ENCODE measurements around the gene ALCAM. TPM values are rescaled to one million over a fixed set of nuclear protein-coding genes. Genes with fewer than 3 reads are reported as not detected.

ALCAM gene
- total RNA-seq, 1 donor from 2014 or later = 26.1 TPM

DNA sequence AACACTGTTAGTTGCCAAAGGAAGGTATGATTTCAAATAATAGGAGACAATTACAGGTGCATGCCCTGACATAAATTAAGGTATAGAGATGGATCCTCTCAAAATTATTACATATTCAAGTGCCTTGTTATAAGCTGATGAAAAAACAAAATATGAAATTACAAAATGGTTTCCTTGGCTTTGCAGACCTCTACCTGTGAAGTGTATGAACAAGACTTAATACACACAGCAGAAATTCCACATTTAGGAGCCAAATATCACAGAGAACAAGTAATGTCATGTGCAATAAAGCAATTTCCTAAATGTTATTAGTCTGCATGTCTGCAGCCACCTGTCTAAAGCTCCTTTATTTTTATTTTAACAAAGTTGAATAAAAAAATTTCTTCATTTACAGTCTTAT, 151.5 kb downstream of the ALCAM start:
- H3K9me3 ChIP-seq = no peaks in the 10 kb centered on the region
- no peaks in the 10 kb centered on the region for H3K36me3 ChIP-seq
- H3K4me3 ChIP-seq = no peak overlapping the region
- H3K27ac ChIP-seq = no peak overlapping the region
- DNase-seq (ENCODE audit: low spot score in 2 of 2) = no peak
- intact Hi-C loops (cut with DNase I) = loop anchor here (2.0 to 5.0 kb wide), 2 partner anchors 151 to 1245 kb away; partner anchors contain the start of gene ALCAM
- no peaks in the 10 kb centered on the region for H3K27me3 ChIP-seq
- H3K4me1 ChIP-seq = peaks cover 0 to 4% of the 10 kb centered on the region in 2 donors
- TF ChIP-seq, protein P1, sequence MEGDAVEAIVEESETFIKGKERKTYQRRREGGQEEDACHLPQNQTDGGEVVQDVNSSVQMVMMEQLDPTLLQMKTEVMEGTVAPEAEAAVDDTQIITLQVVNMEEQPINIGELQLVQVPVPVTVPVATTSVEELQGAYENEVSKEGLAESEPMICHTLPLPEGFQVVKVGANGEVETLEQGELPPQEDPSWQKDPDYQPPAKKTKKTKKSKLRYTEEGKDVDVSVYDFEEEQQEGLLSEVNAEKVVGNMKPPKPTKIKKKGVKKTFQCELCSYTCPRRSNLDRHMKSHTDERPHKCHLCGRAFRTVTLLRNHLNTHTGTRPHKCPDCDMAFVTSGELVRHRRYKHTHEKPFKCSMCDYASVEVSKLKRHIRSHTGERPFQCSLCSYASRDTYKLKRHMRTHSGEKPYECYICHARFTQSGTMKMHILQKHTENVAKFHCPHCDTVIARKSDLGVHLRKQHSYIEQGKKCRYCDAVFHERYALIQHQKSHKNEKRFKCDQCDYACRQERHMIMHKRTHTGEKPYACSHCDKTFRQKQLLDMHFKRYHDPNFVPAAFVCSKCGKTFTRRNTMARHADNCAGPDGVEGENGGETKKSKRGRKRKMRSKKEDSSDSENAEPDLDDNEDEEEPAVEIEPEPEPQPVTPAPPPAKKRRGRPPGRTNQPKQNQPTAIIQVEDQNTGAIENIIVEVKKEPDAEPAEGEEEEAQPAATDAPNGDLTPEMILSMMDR (IDR thresholded peaks at IDR 0.05) = no peak

DNA sequence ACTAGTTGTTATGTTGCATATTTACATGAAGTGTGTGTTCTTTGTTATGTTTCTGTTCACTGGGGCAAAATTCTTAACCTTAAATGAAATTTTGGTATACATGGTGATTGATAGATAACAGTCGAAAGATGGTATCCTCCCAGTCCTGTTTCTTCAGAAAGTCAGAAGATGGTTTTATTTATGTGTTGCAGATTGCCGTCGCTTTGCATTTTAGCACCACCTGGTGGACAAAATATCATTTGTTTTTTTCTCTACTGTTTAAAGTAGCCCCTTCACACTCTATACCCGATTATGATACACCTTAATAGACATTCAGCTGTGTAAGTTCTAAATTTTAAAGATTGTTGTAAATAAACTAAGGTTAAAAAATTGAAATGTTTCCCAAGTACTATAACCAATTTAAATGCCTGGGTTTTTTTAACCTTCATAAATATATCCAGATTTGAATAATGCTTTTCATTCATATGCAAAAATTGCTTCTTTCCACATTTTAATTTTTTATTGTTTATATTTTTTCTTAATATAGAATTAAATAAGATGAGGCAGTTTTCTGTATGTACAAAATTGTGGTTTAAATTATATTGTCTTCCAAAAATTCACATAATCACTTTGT, 152.2 kb downstream of the ALCAM start:
- Histone ChIP-seq H3K4me1 (peaks cover 0 to 4% of the 10 kb centered on the region in 2 donors), H3K4me3 (no peak overlapping the region), H3K27me3 (no peaks in the 10 kb centered on the region), H3K27ac (no peak overlapping the region), H3K9me3 (no peaks in the 10 kb centered on the region), H3K36me3 (no peaks in the 10 kb centered on the region)
- intact Hi-C loops (cut with DNase I) = loop anchor here (2.0 to 5.0 kb wide), 2 partner anchors 152 to 1246 kb away; partner anchors contain the start of gene ALCAM
- TF ChIP-seq, protein P1 (IDR thresholded peaks at IDR 0.05) = peak; percentile 40 to 72 (median 46)
- DNase-seq (ENCODE audit: low spot score in 2 of 2) = no peak

DNA sequence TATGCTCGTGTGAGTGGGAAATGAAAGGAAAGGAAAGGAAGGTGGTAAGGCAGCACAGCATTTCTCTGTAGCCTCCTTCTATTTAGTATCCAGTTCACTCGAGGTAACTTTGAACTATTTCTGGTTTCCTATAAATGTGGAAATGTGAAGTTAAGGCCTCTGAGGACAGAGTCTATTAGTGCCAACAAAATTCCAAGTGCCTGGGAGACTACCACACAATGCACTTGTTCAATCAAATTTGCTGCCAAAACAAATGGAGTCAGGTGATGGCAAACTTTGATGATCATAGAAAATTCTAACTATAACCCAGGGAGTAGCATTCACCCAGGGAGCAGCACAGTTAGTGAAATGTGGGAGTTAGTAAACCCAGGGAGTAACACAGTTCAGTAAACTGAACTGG, 155.1 kb downstream of the ALCAM start:
- H3K36me3 ChIP-seq = peaks cover 0 to 5% of the 10 kb centered on the region in 2 donors
- DNase-seq (ENCODE audit: low spot score in 2 of 2) = no peak
- H3K4me1 ChIP-seq = peaks cover 0 to 4% of the 10 kb centered on the region in 2 donors
- TF ChIP-seq, protein P1 (IDR thresholded peaks at IDR 0.05) = no peak
- H3K27ac ChIP-seq = no peak overlapping the region
- intact Hi-C loops (cut with DNase I) = no loop called here
- H3K9me3 ChIP-seq = no peaks in the 10 kb centered on the region
- H3K27me3 ChIP-seq = no peaks in the 10 kb centered on the region
- H3K4me3 ChIP-seq = no peak overlapping the region

DNA sequence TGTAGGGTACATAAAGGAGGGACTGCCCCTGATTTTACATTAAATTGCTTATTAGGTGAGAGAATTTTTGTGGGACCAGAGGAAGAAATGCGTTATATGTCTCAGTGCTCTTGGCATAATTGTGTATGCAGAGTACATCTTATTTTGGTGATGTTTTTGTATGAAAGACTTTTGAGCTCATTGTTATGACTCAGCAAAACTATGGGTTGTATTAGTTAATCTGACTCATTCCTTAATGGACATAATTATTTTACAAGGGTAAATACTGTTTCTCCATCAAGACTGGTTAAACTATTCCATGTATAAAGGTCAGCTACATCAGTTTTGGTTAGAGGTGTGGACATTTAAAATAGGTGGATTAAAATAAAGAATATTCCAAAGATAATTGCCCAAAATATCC, 156.8 kb downstream of the ALCAM start:
- DNase-seq (ENCODE audit: low spot score in 2 of 2) = no peak
- Histone ChIP-seq H3K4me1 (peaks cover 0 to 4% of the 10 kb centered on the region in 2 donors), H3K9me3 (no peaks in the 10 kb centered on the region), H3K4me3 (no peak overlapping the region), H3K27me3 (no peaks in the 10 kb centered on the region), H3K27ac (no peak overlapping the region), H3K36me3 (peaks cover 0 to 5% of the 10 kb centered on the region in 2 donors)
- TF ChIP-seq, protein P1 (IDR thresholded peaks at IDR 0.05) = no peak
- intact Hi-C loops (cut with DNase I) = no loop called here

DNA sequence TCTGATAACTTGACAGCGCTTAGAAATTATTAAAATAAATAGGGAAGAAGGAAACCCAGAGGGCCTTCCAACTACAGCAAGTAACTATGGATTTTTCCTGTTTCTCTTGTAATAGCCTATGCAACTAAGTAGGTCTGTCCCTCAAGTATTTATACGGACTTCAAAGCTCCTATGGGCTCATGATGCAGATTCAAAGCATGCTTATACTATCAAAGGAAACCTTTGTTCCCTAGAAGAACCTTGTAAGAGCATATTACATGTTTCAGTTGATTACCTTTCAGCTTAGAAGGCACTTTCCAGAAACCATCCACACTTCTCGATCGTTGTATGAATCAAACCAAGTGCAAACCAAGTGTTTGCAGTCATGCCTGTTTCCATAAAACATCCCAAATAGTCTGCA, 158.8 kb downstream of the ALCAM start:
- TF ChIP-seq, protein P1 (IDR thresholded peaks at IDR 0.05) = no peak
- no peaks in the 10 kb centered on the region for H3K27me3 ChIP-seq
- H3K4me3 ChIP-seq = no peak overlapping the region
- H3K4me1 ChIP-seq = peaks cover 0 to 4% of the 10 kb centered on the region in 2 donors
- no peaks in the 10 kb centered on the region for H3K9me3 ChIP-seq
- DNase-seq (ENCODE audit: low spot score in 2 of 2) = no peak
- no peak overlapping the region for H3K27ac ChIP-seq
- H3K36me3 ChIP-seq = peaks cover 0 to 5% of the 10 kb centered on the region in 2 donors
- intact Hi-C loops (cut with DNase I) = no loop called here
